HEK293 (cell line): ENCODE results near the gene SLC30A3.

Source experiments
- CTCF ChIA-PET: fragments of 350-600 bp; formaldehyde crosslinking; extraction: SDS; loops from one replicate; lab custom pipeline; 2021; ENCODE audit warnings: antibody characterized with exemption; lab: Yijun Ruan, JAX
- POLR2A ChIA-PET: fragments of 300-600 bp; formaldehyde crosslinking; extraction: SDS; loops from one replicate; lab custom pipeline; 2020; ENCODE audit warnings: antibody characterized with exemption, inconsistent platforms; lab: Yijun Ruan, JAX
- H3K27ac ChIP-seq: fragments of 200-500 bp; sonication (Bioruptor generic); 2 replicates; pipeline ENCODE4 v1.5.1; 2014; ENCODE audit warnings: low read depth, low read length, control low read depth, inconsistent platforms; ENCODE audit errors: extremely low read depth
- H3K36me3 ChIP-seq, 2 experiments: fragments of 200-500 bp in 1 of 2; sonication (Bioruptor generic) in 1 of 2; 1 replicate in 1 of 2; 2 replicates in 1 of 2; pipeline ENCODE4 v1.5.1; 2014 to 2017; ENCODE audit warnings: inconsistent platforms in 2 of 2, low read length in 2 of 2; ENCODE audit not compliant: control insufficient read depth in 2 of 2, insufficient read depth in 1 of 2
- H3K4me1 ChIP-seq: fragments of 200-500 bp; sonication (Bioruptor generic); 2 replicates; pipeline ENCODE4 v1.5.1; 2014; ENCODE audit warnings: mild to moderate bottlenecking, low read length, inconsistent platforms; ENCODE audit not compliant: control insufficient read depth, insufficient read depth
- H3K4me3 ChIP-seq: 2 replicates; pipeline ENCODE4 v1.5.1; 2011; ENCODE audit warnings: low read depth, mild to moderate bottlenecking, control low read depth, low read length, moderate library complexity
- H3K9me3 ChIP-seq: fragments of 200-500 bp; sonication (Bioruptor generic); 2 replicates; pipeline ENCODE4 v1.5.1; 2014; ENCODE audit warnings: low read depth, low read length, inconsistent platforms; ENCODE audit not compliant: control insufficient read depth, insufficient read depth
- GLIS1 ChIP-seq: fragments of 450-650 bp; formaldehyde crosslinking; IDR thresholded peaks from 2 replicates; pipeline ENCODE4 v1.5.1; 2016; ENCODE audit warnings: missing biosample characterization, missing genetic modification characterization
- REPIN1 ChIP-seq: fragments of 450-650 bp; formaldehyde crosslinking; IDR thresholded peaks from 2 replicates; pipeline ENCODE4 v1.5.1; 2017; ENCODE audit warnings: missing biosample characterization, missing genetic modification characterization, low read depth
- ZFP3 ChIP-seq: fragments of 450-650 bp; formaldehyde crosslinking; IDR thresholded peaks from 2 replicates; pipeline ENCODE4 v1.5.1; 2016; ENCODE audit warnings: low read depth, missing biosample characterization, missing genetic modification characterization
- ZNF114 ChIP-seq: fragments of 450-650 bp; formaldehyde crosslinking; IDR thresholded peaks from 2 replicates; pipeline ENCODE4 v1.5.0; 2017; ENCODE audit warnings: missing biosample characterization, missing genetic modification characterization
- ZNF184 ChIP-seq: fragments of 450-650 bp; IDR thresholded peaks from 2 replicates; pipeline ENCODE4 v1.5.1; 2018; ENCODE audit warnings: missing biosample characterization, mild to moderate bottlenecking, missing genetic modification characterization
- ZNF324 ChIP-seq: fragments of 450-650 bp; formaldehyde crosslinking; IDR thresholded peaks from 2 replicates; pipeline ENCODE4 v1.5.1; 2016; ENCODE audit warnings: missing biosample characterization, missing genetic modification characterization
- ZNF341 ChIP-seq: fragments of 450-650 bp; formaldehyde crosslinking; IDR thresholded peaks from 2 replicates; pipeline ENCODE4; 2016; ENCODE audit warnings: low read depth, missing biosample characterization, missing genetic modification characterization
- ZNF354C ChIP-seq: fragments of 450-650 bp; formaldehyde crosslinking; IDR thresholded peaks from 2 replicates; pipeline ENCODE4 v1.5.1; 2016; ENCODE audit warnings: missing biosample characterization, missing genetic modification characterization, low read depth, borderline replicate concordance
- ZNF391 ChIP-seq: fragments of 450-650 bp; formaldehyde crosslinking; IDR thresholded peaks from 2 replicates; pipeline ENCODE4 v1.5.1; 2016; ENCODE audit warnings: low read depth, missing biosample characterization, missing genetic modification characterization, borderline replicate concordance
- ZNF404 ChIP-seq: fragments of 450-650 bp; formaldehyde crosslinking; IDR thresholded peaks from 2 replicates; pipeline ENCODE4 v1.5.1; 2017; ENCODE audit warnings: missing biosample characterization, missing genetic modification characterization
- ZNF426 ChIP-seq: fragments of 450-650 bp; formaldehyde crosslinking; IDR thresholded peaks from 2 replicates; pipeline ENCODE4 v1.5.1; 2017; ENCODE audit warnings: missing biosample characterization, missing genetic modification characterization, mild to moderate bottlenecking, inconsistent platforms, moderate library complexity
- ZNF473 ChIP-seq: fragments of 450-650 bp; formaldehyde crosslinking; IDR thresholded peaks from 2 replicates; pipeline ENCODE4 v1.5.1; 2017; ENCODE audit warnings: missing biosample characterization, missing genetic modification characterization
- ZNF585B ChIP-seq: fragments of 450-650 bp; formaldehyde crosslinking; IDR thresholded peaks from 2 replicates; pipeline ENCODE4 v1.5.1; 2016; ENCODE audit warnings: missing biosample characterization, missing genetic modification characterization
- ZNF596 ChIP-seq: fragments of 450-650 bp; IDR thresholded peaks from 2 replicates; pipeline ENCODE4 v1.5.0; 2018; ENCODE audit warnings: missing biosample characterization, mild to moderate bottlenecking, missing genetic modification characterization, moderate library complexity
- ZNF664 ChIP-seq: fragments of 450-650 bp; formaldehyde crosslinking; IDR thresholded peaks from 2 replicates; pipeline ENCODE4 v1.5.1; 2016; ENCODE audit warnings: missing biosample characterization, missing genetic modification characterization
- ZNF777 ChIP-seq: fragments of 450-650 bp; formaldehyde crosslinking; IDR thresholded peaks from 2 replicates; pipeline ENCODE4 v1.5.1; 2017; ENCODE audit warnings: missing biosample characterization, missing genetic modification characterization, borderline replicate concordance
- ZXDB ChIP-seq: fragments of 450-650 bp; formaldehyde crosslinking; IDR thresholded peaks from 2 replicates; pipeline ENCODE4 v1.5.1; 2016; ENCODE audit warnings: missing biosample characterization, missing genetic modification characterization
- TF ChIP-seq, protein P1 (sequence below): fragments of 450-650 bp; formaldehyde crosslinking; IDR thresholded peaks from 2 replicates; pipeline ENCODE4 v1.5.1; 2016; ENCODE audit warnings: missing biosample characterization, missing genetic modification characterization
- TF ChIP-seq, protein P2 (sequence below): fragments of 450-650 bp; formaldehyde crosslinking; IDR thresholded peaks from 2 replicates; pipeline ENCODE4 v1.5.1; 2016; ENCODE audit warnings: missing biosample characterization, missing genetic modification characterization
- TF ChIP-seq, protein P3 (sequence below): fragments of 450-650 bp; formaldehyde crosslinking; IDR thresholded peaks from 2 replicates; pipeline ENCODE4 v1.5.1; 2016; ENCODE audit warnings: missing biosample characterization, missing genetic modification characterization, low read depth
- TF ChIP-seq, protein P4 (sequence below): fragments of 450-650 bp; formaldehyde crosslinking; IDR thresholded peaks from 2 replicates; pipeline ENCODE4 v1.5.1; 2016; ENCODE audit warnings: missing biosample characterization, missing genetic modification characterization
- TF ChIP-seq, protein P5 (sequence below): fragments of 450-650 bp; formaldehyde crosslinking; IDR thresholded peaks from 2 replicates; pipeline ENCODE4 v1.5.1; 2016; ENCODE audit warnings: missing biosample characterization, missing genetic modification characterization
- TF ChIP-seq, protein P6 (sequence below): fragments of 450-650 bp; formaldehyde crosslinking; IDR thresholded peaks from 2 replicates; pipeline ENCODE4 v1.5.1; 2017; ENCODE audit warnings: missing biosample characterization, missing genetic modification characterization

Gene SLC30A3

DNA sequence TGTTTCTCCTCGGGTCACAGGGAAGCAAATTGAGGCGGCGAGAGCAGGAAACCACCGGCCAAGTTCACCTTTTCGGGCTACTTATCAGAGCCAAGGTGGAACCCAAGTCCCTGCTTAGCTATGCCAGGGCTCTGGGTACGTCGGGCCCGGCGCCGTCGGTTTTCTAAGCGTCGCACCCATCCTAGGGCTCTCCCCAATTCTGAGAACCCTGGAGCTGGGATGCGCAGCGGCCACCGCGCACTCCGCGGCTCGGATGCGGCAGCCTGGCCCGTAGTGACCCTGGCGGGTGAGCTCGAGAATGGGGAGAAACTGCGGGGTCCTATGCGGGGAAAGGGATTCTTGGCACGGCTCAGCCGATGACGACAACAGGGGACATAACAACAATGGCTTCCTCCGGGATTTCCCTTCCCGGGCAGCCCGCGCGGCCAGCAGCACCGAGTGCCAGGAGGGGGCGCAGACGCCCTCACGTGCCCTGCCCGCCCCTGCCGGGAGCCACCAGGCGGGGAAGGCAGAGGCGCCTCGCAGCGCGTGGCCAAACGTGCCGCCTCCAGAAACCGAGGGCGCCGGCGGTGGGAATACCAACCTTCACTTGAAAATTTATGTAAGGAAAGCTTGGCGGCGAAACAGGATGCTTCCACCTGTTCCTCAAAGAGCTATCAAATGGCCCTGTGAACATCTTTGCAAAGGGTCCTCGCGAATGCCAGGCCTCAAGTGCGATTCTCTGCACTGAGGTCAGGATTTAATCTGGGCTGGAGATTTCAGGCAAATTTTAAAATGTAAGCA, 2.1 kb upstream of the SLC30A3 start (continued):
- TF ChIP-seq, protein P1, sequence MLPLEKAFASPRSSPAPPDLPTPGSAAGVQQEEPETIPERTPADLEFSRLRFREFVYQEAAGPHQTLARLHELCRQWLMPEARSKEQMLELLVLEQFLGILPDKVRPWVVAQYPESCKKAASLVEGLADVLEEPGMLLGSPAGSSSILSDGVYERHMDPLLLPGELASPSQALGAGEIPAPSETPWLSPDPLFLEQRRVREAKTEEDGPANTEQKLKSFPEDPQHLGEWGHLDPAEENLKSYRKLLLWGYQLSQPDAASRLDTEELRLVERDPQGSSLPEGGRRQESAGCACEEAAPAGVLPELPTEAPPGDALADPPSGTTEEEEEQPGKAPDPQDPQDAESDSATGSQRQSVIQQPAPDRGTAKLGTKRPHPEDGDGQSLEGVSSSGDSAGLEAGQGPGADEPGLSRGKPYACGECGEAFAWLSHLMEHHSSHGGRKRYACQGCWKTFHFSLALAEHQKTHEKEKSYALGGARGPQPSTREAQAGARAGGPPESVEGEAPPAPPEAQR, result no peak
- no peak for TF ChIP-seq ZNF596
- TF ChIP-seq GLIS1, result peak; percentile 24; the same call in 1 of the 2 replicates

DNA sequence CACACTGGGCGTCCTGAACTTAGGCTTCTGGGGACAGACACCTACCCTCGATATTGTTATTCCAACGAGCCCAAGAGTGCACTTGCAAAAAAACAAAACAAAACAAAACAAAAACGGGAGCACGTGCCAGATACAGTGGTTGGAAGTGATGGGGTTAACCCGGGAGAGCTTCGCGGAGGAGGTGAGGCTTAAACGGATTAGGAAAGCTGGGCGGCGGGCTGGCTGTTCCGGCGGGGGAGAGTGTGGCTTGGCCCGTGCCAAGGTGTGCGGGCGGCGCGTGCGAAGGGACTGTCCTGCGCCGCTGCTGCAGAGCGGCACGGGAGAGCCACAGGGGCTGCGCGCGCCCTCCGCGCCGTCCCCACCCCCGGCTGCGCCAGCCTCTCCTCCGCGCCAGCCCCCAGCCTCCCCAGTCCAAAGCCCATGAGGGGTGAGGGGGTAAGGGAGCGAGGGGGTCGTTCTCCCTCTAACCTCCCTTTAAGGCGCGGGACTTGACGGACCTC, 1.5 kb upstream of the SLC30A3 start:
- ChIA-PET POLR2A (interaction anchor here (0.9 kb wide), 1 partner anchor 29 kb away, joined by 3 read pairs; no protein-coding TSS in a partner anchor), CTCF (interaction anchor here (0.6 to 6.2 kb wide), 12 partner anchors 10 to 419 kb away, joined by 3 to 96 read pairs (median 4); partner anchors contain the start of gene TRIM54)
- Histone ChIP-seq H3K27ac (no peak overlapping the region; the same call in 1 of the 2 replicates), H3K9me3 (no peaks in the 10 kb centered on the region), H3K4me3 (peak overlapping the region; percentile 25), H3K4me1 (peaks cover 9% of the 10 kb centered on the region), H3K36me3 (no peaks in the 10 kb centered on the region)
- TF ChIP-seq, protein P2, sequence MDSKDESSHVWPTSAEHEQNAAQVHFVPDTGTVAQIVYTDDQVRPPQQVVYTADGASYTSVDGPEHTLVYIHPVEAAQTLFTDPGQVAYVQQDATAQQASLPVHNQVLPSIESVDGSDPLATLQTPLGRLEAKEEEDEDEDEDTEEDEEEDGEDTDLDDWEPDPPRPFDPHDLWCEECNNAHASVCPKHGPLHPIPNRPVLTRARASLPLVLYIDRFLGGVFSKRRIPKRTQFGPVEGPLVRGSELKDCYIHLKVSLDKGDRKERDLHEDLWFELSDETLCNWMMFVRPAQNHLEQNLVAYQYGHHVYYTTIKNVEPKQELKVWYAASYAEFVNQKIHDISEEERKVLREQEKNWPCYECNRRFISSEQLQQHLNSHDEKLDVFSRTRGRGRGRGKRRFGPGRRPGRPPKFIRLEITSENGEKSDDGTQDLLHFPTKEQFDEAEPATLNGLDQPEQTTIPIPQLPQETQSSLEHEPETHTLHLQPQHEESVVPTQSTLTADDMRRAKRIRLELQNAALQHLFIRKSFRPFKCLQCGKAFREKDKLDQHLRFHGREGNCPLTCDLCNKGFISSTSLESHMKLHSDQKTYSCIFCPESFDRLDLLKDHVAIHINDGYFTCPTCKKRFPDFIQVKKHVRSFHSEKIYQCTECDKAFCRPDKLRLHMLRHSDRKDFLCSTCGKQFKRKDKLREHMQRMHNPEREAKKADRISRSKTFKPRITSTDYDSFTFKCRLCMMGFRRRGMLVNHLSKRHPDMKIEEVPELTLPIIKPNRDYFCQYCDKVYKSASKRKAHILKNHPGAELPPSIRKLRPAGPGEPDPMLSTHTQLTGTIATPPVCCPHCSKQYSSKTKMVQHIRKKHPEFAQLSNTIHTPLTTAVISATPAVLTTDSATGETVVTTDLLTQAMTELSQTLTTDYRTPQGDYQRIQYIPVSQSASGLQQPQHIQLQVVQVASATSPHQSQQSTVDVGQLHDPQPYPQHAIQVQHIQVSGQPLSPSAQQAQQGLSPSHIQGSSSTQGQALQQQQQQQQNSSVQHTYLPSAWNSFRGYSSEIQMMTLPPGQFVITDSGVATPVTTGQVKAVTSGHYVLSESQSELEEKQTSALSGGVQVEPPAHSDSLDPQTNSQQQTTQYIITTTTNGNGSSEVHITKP (tag by site-specific recombination), result peak; percentile 72; the same call in 1 of the 2 replicates
- TF ChIP-seq ZXDB (tag by site-specific recombination) (peak; percentile 37), ZNF473 (tag by site-specific recombination) (no peak), ZNF404 (tag by site-specific recombination) (no peak), ZNF391 (tag by site-specific recombination) (no peak), ZFP3 (tag by site-specific recombination) (no peak), ZNF184 (tag by site-specific recombination) (no peak), ZNF341 (tag by site-specific recombination) (peak; percentile 84), ZNF324 (no peak), ZNF585B (tag by site-specific recombination) (no peak), ZNF114 (tag by site-specific recombination) (no peak), REPIN1 (no peak), ZNF777 (tag by site-specific recombination) (no peak), ZNF354C (tag by site-specific recombination) (no peak), ZNF426 (no peak), ZNF664 (tag by site-specific recombination) (no peak)
- TF ChIP-seq, protein P3, sequence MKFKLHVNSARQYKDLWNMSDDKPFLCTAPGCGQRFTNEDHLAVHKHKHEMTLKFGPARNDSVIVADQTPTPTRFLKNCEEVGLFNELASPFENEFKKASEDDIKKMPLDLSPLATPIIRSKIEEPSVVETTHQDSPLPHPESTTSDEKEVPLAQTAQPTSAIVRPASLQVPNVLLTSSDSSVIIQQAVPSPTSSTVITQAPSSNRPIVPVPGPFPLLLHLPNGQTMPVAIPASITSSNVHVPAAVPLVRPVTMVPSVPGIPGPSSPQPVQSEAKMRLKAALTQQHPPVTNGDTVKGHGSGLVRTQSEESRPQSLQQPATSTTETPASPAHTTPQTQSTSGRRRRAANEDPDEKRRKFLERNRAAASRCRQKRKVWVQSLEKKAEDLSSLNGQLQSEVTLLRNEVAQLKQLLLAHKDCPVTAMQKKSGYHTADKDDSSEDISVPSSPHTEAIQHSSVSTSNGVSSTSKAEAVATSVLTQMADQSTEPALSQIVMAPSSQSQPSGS (tag by site-specific recombination), result no peak
- TF ChIP-seq, protein P4, sequence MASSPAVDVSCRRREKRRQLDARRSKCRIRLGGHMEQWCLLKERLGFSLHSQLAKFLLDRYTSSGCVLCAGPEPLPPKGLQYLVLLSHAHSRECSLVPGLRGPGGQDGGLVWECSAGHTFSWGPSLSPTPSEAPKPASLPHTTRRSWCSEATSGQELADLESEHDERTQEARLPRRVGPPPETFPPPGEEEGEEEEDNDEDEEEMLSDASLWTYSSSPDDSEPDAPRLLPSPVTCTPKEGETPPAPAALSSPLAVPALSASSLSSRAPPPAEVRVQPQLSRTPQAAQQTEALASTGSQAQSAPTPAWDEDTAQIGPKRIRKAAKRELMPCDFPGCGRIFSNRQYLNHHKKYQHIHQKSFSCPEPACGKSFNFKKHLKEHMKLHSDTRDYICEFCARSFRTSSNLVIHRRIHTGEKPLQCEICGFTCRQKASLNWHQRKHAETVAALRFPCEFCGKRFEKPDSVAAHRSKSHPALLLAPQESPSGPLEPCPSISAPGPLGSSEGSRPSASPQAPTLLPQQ (tag by site-specific recombination), result no peak; the same call in 1 of the 2 replicates
- TF ChIP-seq, protein P5, sequence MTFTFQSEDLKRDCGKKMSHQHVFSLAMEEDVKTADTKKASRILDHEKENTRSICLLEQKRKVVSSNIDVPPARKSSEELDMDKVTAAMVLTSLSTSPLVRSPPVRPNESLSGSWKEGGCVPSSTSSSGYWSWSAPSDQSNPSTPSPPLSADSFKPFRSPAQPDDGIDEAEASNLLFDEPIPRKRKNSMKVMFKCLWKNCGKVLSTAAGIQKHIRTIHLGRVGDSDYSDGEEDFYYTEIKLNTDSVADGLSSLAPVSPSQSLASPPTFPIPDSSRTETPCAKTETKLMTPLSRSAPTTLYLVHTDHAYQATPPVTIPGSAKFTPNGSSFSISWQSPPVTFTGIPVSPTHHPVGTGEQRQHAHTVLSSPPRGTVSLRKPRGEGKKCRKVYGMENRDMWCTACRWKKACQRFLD, result no peak
- TF ChIP-seq, protein P6, sequence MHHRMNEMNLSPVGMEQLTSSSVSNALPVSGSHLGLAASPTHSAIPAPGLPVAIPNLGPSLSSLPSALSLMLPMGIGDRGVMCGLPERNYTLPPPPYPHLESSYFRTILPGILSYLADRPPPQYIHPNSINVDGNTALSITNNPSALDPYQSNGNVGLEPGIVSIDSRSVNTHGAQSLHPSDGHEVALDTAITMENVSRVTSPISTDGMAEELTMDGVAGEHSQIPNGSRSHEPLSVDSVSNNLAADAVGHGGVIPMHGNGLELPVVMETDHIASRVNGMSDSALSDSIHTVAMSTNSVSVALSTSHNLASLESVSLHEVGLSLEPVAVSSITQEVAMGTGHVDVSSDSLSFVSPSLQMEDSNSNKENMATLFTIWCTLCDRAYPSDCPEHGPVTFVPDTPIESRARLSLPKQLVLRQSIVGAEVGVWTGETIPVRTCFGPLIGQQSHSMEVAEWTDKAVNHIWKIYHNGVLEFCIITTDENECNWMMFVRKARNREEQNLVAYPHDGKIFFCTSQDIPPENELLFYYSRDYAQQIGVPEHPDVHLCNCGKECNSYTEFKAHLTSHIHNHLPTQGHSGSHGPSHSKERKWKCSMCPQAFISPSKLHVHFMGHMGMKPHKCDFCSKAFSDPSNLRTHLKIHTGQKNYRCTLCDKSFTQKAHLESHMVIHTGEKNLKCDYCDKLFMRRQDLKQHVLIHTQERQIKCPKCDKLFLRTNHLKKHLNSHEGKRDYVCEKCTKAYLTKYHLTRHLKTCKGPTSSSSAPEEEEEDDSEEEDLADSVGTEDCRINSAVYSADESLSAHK (tag by site-specific recombination), result no peak
